ENCODE measurements around the gene KDM8.
"Not testable (repeated sequence)": the region's sequence is repeated elsewhere in the genome, so short reads cannot be mapped to it uniquely, and the experiment has no call there.

Gene KDM8

GRCh38 chr16:27242868-27243590 lies 39.7 kb downstream of the KDM8 start:
- DNase-seq (ENCODE audit: low read depth): no peak

DNA sequence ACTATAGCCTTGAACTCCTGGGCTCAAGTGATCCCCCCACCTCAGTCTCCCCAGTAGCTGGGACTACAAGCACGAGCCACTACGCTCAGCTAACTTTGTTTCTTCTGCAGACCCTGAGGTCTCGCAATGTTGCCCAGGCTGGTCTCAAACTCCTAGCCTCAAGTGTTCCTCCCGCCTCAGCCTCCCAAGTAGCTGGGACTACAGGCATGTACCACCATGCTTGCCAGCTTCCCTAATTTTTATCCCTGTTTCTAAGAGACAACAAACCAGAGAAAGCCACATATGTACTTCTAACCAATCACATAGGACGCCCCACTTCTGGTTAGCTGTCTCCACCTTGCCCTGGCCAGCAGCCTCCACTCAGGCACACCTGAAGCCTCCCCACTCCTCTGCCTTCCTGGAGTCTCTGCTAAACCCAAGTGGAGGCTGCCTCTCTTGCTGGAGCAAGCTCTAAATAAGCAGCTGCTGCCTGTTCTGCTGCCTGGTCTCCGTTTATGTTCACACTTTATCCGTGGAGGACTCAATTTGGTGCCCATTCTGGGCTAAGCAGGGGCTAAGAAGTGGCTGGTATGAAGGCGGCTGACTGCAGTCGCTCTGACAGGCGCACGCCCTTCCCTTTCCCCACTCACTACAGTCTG lies 40.5 kb downstream of the KDM8 start:
- DNase-seq (ENCODE audit: low read depth): no peak

DNA sequence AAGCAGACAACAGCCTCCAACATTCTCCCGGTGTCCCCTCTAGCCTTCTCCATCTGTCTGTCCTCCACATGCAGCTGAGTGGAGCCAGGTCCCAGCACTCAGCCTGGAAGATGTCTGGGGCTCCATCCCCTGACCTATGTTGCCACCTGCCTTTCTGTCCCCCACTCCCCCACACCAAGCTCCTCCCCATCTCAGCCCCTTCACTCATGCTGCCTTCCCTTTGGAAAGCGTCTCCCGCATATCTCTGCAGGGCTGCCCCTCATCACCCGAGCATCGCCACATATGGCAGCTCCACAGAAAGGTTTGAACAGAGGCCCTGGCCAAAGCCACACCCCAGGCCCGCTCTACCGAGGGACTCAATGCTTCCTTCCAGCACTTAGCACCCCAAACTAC lies 41.0 kb downstream of the KDM8 start:
- DNase-seq (ENCODE audit: low read depth): no peak

GRCh38 chr16:27245276-27246172 lies 42.2 kb downstream of the KDM8 start:
- DNase-seq (ENCODE audit: low read depth): no peak

- DNase-seq (ENCODE audit: low read depth): no peak
Measured at GRCh38 chr16:27246439-27246838, 43.1 kb downstream of the KDM8 start.

GRCh38 chr16:27247076-27247475 lies 43.8 kb downstream of the KDM8 start:
- not testable (repeated sequence) for DNase-seq (ENCODE audit: low read depth)

GRCh38 chr16:27248036-27248435 lies 44.7 kb downstream of the KDM8 start:
- no peak for DNase-seq (ENCODE audit: low read depth)

DNA sequence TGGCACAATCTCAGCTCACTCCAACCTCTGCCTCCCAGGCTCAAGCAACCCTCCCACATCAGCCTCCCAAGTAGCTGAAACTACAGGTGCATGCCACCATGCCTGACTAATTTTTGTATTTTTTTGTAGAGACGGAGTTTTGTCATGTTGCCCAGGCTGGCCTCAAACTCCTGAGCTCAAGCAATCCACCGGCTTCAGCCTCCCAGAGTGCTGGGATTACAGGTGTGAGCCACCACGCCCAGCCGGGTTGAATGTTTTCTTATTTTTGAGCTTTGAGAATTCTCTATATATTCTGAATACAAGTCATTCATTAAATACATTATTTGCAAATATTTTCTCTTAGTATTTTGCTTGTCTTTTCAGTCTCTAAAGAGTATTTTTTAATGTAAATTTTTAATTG lies 45.6 kb downstream of the KDM8 start:
- not testable (repeated sequence) for DNase-seq (ENCODE audit: low read depth)

GRCh38 chr16:27251541-27252205 lies 48.3 kb downstream of the KDM8 start:
- no peak for DNase-seq (ENCODE audit: low read depth)

DNA sequence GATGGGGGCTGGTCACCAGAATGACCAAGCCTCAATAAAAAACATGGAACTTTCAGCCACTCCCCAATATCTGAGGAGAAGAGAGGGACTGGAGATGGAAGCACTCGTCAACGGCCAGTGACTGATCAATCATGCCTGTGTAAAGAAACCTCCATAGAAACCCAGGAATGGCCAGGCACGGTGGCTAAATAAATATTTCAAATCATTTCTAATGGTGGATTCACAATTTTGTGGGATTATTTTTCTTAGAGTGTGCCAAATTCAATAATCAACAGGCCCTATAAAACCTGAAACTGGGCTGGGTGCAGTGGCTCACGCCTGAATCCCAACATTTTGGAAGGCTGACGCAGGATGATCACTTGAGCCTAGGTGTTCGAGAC lies 48.9 kb downstream of the KDM8 start:
- no peak for DNase-seq (ENCODE audit: low read depth)

GRCh38 chr16:27253526-27253930 lies 50.2 kb downstream of the KDM8 start:
- DNase-seq (ENCODE audit: low read depth): no peak

DNA sequence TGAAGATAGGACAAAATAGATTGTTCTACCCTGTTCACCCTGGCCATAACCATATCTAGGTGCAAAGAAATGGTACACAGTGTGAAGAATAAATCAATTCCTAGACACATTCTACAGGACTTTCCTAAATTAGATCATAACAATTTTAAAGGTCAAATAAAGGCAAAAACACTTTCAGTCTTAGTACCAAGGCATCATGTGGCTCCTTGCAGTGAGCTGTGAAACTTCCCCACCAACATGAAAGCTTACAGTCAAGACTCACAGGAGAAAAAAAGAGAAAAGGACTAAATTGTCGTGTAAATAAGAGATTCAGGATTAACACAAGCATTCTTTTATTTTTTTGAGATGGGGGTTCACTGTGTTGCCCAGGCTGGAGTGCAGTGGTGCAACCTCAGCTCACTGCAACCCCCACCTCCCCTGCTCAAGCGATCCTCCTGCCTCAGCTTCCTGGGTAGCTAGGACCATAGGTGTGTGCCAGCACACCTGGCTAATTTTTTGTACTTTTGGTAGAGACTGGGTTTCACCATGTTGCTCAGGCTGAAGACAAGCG lies 51.0 kb downstream of the KDM8 start:
- DNase-seq (ENCODE audit: low read depth): no peak

- no peak for DNase-seq (ENCODE audit: low read depth)
Measured at GRCh38 chr16:27256861-27257260, 53.5 kb downstream of the KDM8 start.

- DNase-seq (ENCODE audit: low read depth): no peak
Measured at GRCh38 chr16:27257271-27257670, 53.9 kb downstream of the KDM8 start.

GRCh38 chr16:27258241-27258734 lies 55.0 kb downstream of the KDM8 start:
- no peak for DNase-seq (ENCODE audit: low read depth)

DNA sequence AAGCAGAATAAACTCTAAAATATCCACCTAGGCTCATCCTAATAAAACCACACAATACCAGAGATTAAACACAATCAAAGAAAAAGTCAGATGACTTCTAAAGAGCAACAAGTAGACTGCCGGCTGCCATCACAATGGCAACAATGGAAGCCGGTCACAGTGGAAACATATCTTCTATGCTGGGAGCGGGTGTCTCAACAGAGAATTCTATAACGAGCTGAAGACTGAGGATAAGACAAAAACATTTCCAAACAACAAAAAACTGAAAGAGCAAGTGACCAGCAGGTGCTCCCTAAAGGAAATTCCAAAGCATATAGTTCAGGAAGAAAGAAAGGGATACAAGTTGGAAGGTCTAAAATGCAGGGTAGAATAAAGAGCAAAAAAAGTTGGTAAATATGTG lies 56.4 kb downstream of the KDM8 start:
- DNase-seq (ENCODE audit: low read depth): no peak

GRCh38 chr16:27262904-27263423 lies 59.6 kb downstream of the KDM8 start:
- DNase-seq (ENCODE audit: low read depth): not testable (repeated sequence)

DNA sequence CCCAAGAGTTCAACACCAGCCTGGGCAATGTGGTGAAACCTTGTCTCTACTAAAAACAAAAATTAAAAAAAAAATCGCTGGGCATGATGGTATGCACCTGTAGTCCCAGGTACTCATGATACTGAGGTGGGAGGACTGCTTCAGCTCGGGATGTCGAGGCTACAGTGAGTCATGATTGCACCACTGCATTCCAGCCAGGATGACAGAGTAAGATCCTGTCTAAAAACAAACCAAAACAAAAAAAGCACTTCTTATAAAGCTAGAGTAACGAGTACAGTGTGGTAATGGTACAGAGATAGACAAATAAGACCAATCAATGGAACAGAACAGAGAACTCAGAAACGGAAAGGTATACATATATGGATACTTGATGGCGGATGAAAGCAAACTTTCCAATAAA lies 60.8 kb downstream of the KDM8 start:
- no peak for DNase-seq (ENCODE audit: low read depth)

DNA sequence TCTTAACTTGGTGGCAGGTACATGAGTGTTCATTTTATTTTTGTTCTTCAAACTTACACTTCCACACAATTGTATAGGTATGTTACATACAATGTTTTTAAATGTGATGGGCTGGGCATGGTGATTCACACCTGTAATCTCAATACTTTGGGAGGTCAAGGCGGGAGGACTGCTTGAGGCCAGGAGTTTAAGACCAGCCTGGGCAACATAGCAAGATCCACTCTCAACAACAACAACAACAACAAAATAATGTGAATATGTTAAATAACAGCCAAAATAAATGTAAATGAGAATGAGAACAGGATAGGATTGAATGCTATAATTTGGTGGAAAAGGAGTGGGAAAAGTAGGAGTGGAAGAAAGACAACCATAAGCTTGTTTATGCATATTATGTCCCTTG lies 62.7 kb downstream of the KDM8 start:
- no peak for DNase-seq (ENCODE audit: low read depth)

- no peak for DNase-seq (ENCODE audit: low read depth)
Measured at GRCh38 chr16:27267037-27267677, 63.8 kb downstream of the KDM8 start.

Measured in CMK (cell line).